NCI-H345 treated with DMSO at 0.1 percent for 48 hours (cell line): ENCODE data around the gene FPR2.
"Not testable (repeated sequence)": the region's sequence is repeated elsewhere in the genome, so short reads cannot be mapped to it uniquely, and the experiment has no call there.

ENCODE experiments used
- DNase-seq: peaks from one replicate; lab custom pipeline; 2025; ENCODE audit not compliant: unreplicated experiment; lab: John Stamatoyannopoulos, UW

FPR2 gene

GRCh38 chr19:51760697-51761356, at the start of gene FPR2:
FPR2 (plus strand) TSS chr19:51761180; CDS start chr19:51768659, 7,479 bp downstream.
- DNase-seq: no peak

- DNase-seq: no peak
These were observed 49.3 kb upstream of the FPR2 start for GRCh38 chr19:51711702-51712101.

- DNase-seq: no peak
These were observed 48.4 kb upstream of the FPR2 start for GRCh38 chr19:51712461-51713081.

GRCh38 chr19:51713319-51714285, 47.4 kb upstream of the FPR2 start:
- no peak for DNase-seq

- no peak for DNase-seq
These were observed 46.1 kb upstream of the FPR2 start for GRCh38 chr19:51714848-51715247.

- DNase-seq: no peak
These were observed 45.1 kb upstream of the FPR2 start for GRCh38 chr19:51715850-51716249.

- no peak for DNase-seq
These were observed 44.1 kb upstream of the FPR2 start for GRCh38 chr19:51716925-51717324.

GRCh38 chr19:51719251-51719988, 41.6 kb upstream of the FPR2 start:
- DNase-seq: no peak

GRCh38 chr19:51721905-51722304, 39.1 kb upstream of the FPR2 start:
- no peak for DNase-seq

- no peak for DNase-seq
These were observed 38.5 kb upstream of the FPR2 start for GRCh38 chr19:51722492-51722891.

- DNase-seq: no peak
These were observed 36.4 kb upstream of the FPR2 start for GRCh38 chr19:51724543-51724942.

- no peak for DNase-seq
These were observed 34.9 kb upstream of the FPR2 start for GRCh38 chr19:51726049-51726448.

GRCh38 chr19:51727349-51727880, 33.6 kb upstream of the FPR2 start:
- no peak for DNase-seq

GRCh38 chr19:51729781-51730180, 31.2 kb upstream of the FPR2 start:
- no peak for DNase-seq

- DNase-seq: no peak
These were observed 27.0 kb upstream of the FPR2 start for GRCh38 chr19:51733742-51734522.

GRCh38 chr19:51735759-51736449, 25.1 kb upstream of the FPR2 start:
- DNase-seq: no peak

GRCh38 chr19:51737389-51737788, 23.6 kb upstream of the FPR2 start:
- no peak for DNase-seq

GRCh38 chr19:51737924-51738323, 23.1 kb upstream of the FPR2 start:
- DNase-seq: no peak

GRCh38 chr19:51738523-51738922, 22.5 kb upstream of the FPR2 start:
- DNase-seq: not testable (repeated sequence)
